A673 (cell line): ENCODE results near the gene PRKCA. TPM values are rescaled to one million over a fixed set of nuclear protein-coding genes. Genes with fewer than 3 reads are reported as not detected.

Source experiments
- BruUV-seq: library from RNA; stranded (reverse); fragments of 400-500 nt; replicated peaks from 2 replicates; lab custom pipeline; 2021; lab: Mats Ljungman, UMichigan
- CTCF ChIA-PET: fragments of 300-600 bp; sonication (Branson Sonifier 250); formaldehyde crosslinking; loops from one replicate; lab custom pipeline; 2022; ENCODE audit warnings: antibody characterized with exemption; lab: Charles Lee
- POLR2A ChIA-PET: fragments of 300-600 bp; sonication (Branson Sonifier 250); formaldehyde crosslinking; loops from one replicate; lab custom pipeline; 2022; ENCODE audit warnings: antibody characterized with exemption; ENCODE audit not compliant: low non-redundant PET; lab: Charles Lee
- DNase-seq: peaks from one replicate; pipeline ENCODE4 v3.0.0-alpha.2; 2015; ENCODE audit warnings: low spot score
- H3K27ac ChIP-seq: fragments of 200-600 bp; sonication (generic); 2 replicates; pipeline ENCODE4 v1.5.1; 2016; ENCODE audit warnings: mixed run types, low read depth, mild to moderate bottlenecking, mixed read lengths, antibody characterized with exemption, low read length; ENCODE audit not compliant: poor library complexity, severe bottlenecking
- H3K27me3 ChIP-seq: fragments of 200-600 bp; sonication (generic); replicated peaks from 2 replicates; pipeline ENCODE4 v1.6.1; 2017; ENCODE audit warnings: mixed run types, low read depth, mild to moderate bottlenecking, mixed read lengths, antibody characterized with exemption, low read length; ENCODE audit not compliant: insufficient read depth, poor library complexity
- H3K36me3 ChIP-seq: fragments of 200-600 bp; sonication (generic); 2 replicates; pipeline ENCODE4 v1.6.1; 2016; ENCODE audit warnings: mixed run types, mild to moderate bottlenecking, mixed read lengths, antibody characterized with exemption, low read length; ENCODE audit not compliant: insufficient read depth, poor library complexity, severe bottlenecking
- H3K4me1 ChIP-seq: fragments of 200-600 bp; sonication (generic); 2 replicates; pipeline ENCODE4 v1.6.1; 2017; ENCODE audit warnings: mixed run types, mild to moderate bottlenecking, mixed read lengths, antibody characterized with exemption, low read length; ENCODE audit not compliant: insufficient read depth, poor library complexity, severe bottlenecking
- H3K4me3 ChIP-seq: fragments of 200-600 bp; sonication (generic); 2 replicates; pipeline ENCODE4 v1.5.1; 2016; ENCODE audit warnings: low read depth, mixed run types, mild to moderate bottlenecking, mixed read lengths, low read length; ENCODE audit not compliant: poor library complexity, severe bottlenecking
- H3K9me3 ChIP-seq: fragments of 200-600 bp; sonication (generic); 2 replicates; pipeline ENCODE4 v1.6.1; 2016; ENCODE audit warnings: mixed run types, low read depth, mild to moderate bottlenecking, mixed read lengths, antibody characterized with exemption, low read length; ENCODE audit not compliant: poor library complexity, severe bottlenecking
- EZH2 ChIP-seq: fragments of 200-600 bp; sonication (generic); IDR thresholded peaks from 2 replicates; pipeline ENCODE4 v1.6.1; 2017; ENCODE audit warnings: borderline replicate concordance, low read depth, mild to moderate bottlenecking, mixed read lengths, antibody characterized with exemption, low read length; ENCODE audit not compliant: poor library complexity, severe bottlenecking
- intact Hi-C: fragments of 100-400 bp; cut with micrococcal nuclease; formaldehyde crosslinking; loops from one replicate; pipeline ENCODE4 v1.10.0; 2022; ENCODE audit not compliant: unreplicated experiment
- total RNA-seq: library from RNA; stranded (reverse); gene quantifications from 2 replicates; pipeline ENCODE4 v1.2.3, GENCODE V29; 2021
- TF ChIP-seq, protein P1 (sequence below): fragments of 300-800, 200-600 bp; sonication (generic); conservative IDR thresholded peaks from 2 replicates; pipeline ENCODE4 v1.5.1; 2017; ENCODE audit warnings: low read depth, mild to moderate bottlenecking, antibody characterized with exemption, low read length, moderate library complexity, mixed read lengths

PRKCA gene
- total RNA-seq, 1 experiment from 2014 or later = 16.3 TPM

GRCh38 chr17:66467766-66468165 is 165.4 kb downstream of the PRKCA start:
- no TSS peak for BruUV-seq
- H3K27ac ChIP-seq = peak overlapping the region; percentile 44
- H3K4me3 ChIP-seq = no peak overlapping the region
- H3K9me3 ChIP-seq = no peaks in the 10 kb centered on the region
- intact Hi-C loops = no loop called here
- DNase-seq = no peak
- H3K4me1 ChIP-seq = peaks cover 27% of the 10 kb centered on the region
- ChIA-PET CTCF (no interaction called here), POLR2A (interaction anchor here (0.6 kb wide), 1 partner anchor 215 kb away, joined by 11 read pairs; no protein-coding TSS in a partner anchor)
- no peak for TF ChIP-seq EZH2
- TF ChIP-seq, protein P1, sequence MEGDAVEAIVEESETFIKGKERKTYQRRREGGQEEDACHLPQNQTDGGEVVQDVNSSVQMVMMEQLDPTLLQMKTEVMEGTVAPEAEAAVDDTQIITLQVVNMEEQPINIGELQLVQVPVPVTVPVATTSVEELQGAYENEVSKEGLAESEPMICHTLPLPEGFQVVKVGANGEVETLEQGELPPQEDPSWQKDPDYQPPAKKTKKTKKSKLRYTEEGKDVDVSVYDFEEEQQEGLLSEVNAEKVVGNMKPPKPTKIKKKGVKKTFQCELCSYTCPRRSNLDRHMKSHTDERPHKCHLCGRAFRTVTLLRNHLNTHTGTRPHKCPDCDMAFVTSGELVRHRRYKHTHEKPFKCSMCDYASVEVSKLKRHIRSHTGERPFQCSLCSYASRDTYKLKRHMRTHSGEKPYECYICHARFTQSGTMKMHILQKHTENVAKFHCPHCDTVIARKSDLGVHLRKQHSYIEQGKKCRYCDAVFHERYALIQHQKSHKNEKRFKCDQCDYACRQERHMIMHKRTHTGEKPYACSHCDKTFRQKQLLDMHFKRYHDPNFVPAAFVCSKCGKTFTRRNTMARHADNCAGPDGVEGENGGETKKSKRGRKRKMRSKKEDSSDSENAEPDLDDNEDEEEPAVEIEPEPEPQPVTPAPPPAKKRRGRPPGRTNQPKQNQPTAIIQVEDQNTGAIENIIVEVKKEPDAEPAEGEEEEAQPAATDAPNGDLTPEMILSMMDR = no peak
- no peaks in the 10 kb centered on the region for H3K27me3 ChIP-seq
- H3K36me3 ChIP-seq = no peaks in the 10 kb centered on the region

GRCh38 chr17:66468241-66469087 is 166.1 kb downstream of the PRKCA start:
- intact Hi-C loops = no loop called here
- TF ChIP-seq EZH2 = no peak
- TF ChIP-seq, protein P1 = no peak
- peaks cover 27% of the 10 kb centered on the region for H3K4me1 ChIP-seq
- no peak for DNase-seq
- no TSS peak for BruUV-seq
- H3K27ac ChIP-seq = no peak overlapping the region
- ChIA-PET POLR2A (no interaction called here), CTCF (no interaction called here)
- H3K27me3 ChIP-seq = no peaks in the 10 kb centered on the region
- no peaks in the 10 kb centered on the region for H3K36me3 ChIP-seq
- no peaks in the 10 kb centered on the region for H3K9me3 ChIP-seq
- no peak overlapping the region for H3K4me3 ChIP-seq

DNA sequence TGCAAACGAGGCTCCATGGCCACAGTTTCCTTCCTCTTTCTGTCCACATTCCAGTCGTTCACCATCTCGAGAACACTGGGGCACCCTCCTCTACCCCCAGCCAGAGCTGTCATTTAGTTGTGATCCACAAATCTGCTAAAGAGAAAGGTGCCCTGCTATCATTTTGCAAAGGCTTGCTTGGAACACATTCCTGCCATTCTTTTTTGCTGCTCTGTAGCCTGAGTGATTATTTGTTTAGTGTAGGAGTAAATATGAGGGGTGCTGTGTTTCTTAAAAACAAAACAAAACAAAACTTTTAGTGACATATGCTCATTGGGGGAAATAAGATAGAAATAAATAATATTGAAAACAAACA is 166.7 kb downstream of the PRKCA start:
- intact Hi-C loops = no loop called here
- H3K4me3 ChIP-seq = no peak overlapping the region
- no peaks in the 10 kb centered on the region for H3K36me3 ChIP-seq
- no peak for TF ChIP-seq EZH2
- TF ChIP-seq, protein P1 = no peak
- no peak for DNase-seq
- H3K27ac ChIP-seq = no peak overlapping the region
- CTCF ChIA-PET = no interaction called here
- POLR2A ChIA-PET = no interaction called here
- H3K4me1 ChIP-seq = peaks cover 30% of the 10 kb centered on the region
- no peaks in the 10 kb centered on the region for H3K9me3 ChIP-seq
- H3K27me3 ChIP-seq = no peaks in the 10 kb centered on the region
- BruUV-seq = no TSS peak
